ENCODE measurements around the gene NFIC.
A peak's percentile ranks its signal among the peaks of the same experiment; 100 is the strongest.
"Not testable (repeated sequence)": the region's sequence is repeated elsewhere in the genome, so short reads cannot be mapped to it uniquely, and the experiment has no call there.

NFIC gene

DNA sequence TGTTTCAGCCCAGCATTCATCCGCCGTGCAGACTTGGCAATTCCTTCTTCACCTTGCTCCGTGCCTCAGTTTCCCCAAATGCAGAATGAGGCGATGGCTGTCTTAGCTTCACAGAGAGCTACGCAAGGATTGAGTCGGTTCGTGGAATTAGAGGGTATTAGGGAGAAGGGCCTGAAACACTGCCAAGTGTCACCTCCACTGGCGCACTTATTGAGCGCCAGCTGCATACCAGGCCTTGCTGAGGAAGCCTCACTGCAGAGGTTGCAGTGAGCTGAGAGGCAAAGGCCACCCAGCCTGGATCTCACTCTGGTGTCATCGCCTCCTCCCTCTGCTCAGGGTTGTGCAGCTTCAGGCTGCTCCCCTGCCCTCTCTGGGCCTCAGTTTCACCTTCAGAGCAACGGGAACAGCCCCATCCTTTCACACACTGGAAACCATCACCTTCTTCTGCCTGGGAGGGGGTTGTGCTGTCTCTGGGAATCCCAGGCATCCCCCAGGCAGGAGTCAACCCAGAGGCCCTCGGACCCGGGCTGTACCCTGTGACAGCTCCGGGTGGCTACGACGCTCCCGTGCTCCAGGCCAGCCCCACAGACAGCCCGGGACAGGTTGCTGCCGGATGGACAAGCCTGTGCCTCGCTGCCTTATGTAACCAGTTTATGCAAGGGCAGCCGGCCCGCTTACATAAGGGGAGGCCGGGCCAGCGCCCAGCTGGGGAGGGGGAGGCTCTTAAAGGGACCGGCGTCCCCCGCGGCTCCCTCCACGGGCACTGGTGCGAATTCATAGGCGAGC, 31.9 kb downstream of the NFIC start:
- no peak for DNase-seq (ENCODE audit: low read depth in 2 of 2)

DNA sequence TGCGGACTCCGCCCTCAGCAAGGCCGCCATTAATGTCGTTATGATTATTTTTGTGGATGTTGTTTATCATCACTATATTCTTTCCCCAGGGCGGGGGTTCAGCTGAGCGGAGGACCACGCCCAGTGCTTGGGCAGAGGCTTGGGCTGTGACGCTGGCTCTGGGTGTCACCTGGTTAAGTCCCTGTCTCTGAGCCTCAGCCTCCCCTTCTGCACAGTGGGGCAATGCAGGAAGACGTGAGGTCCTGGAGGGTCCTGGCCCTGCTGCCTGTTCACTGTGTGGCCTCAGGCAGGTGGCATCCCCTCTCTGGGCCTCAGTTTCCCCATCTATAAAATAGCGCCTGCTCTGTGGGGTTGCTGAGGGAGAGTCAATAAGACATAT, 32.5 kb downstream of the NFIC start:
- DNase-seq (ENCODE audit: low read depth in 2 of 2), result no peak

DNA sequence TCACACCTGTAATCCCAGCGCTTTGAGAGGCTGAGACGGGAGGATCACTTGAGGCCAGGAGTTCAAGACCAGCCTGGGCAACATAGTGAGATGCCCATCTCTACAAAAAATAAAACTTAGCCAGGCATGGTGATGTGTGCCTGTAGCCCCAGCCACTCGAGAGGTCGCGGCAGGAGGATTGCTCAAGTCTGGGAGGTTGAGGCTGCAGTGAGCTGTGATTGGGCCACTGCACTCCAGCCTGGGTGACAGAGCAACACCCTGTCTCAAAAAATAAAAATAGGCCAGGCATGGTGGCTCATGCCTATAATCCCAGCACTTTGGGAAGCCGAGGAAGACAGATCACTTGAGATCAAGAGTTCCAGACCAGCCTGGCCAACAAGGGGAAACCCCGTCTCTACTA, 32.9 kb downstream of the NFIC start:
- DNase-seq (ENCODE audit: low read depth in 2 of 2), result not testable (repeated sequence)

DNA sequence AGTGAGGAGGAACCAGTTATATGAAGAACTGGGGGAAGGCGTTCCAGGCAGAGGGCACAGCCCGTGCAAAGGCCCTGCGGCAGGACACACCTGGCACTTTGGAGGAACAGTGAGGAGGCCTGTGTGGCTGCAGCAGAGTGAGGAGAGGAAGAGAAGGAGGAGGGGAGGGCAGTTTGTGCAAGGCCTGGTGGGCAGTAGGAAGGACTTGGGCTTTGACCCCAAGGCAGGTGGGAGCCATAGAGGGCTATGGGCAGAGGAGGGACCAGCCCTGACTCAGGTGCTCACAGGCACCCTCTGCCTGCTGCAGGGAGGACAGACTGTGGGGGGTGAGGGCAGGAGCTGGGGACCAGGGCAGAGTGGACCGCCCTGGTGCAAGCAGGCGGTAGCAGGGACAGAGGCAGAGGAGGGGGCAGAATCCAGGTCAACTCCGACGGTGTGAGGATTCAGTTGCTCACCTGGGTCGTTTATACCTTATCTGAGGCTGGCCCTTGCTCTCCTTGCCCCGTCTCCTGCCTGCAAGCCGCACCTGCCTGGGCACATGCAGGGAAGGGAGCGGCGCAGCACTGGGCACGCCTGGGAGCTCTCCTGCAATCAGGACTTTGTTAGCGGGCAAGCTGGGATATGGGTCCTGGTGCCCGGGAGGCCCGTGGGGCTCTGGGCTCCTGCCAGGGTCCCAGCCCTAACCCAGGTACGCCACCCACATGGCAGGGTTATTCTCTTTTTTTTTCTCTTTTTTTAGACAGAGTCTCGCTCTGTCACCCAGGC, 34.8 kb downstream of the NFIC start:
- no peak for DNase-seq (ENCODE audit: low read depth in 2 of 2)

DNA sequence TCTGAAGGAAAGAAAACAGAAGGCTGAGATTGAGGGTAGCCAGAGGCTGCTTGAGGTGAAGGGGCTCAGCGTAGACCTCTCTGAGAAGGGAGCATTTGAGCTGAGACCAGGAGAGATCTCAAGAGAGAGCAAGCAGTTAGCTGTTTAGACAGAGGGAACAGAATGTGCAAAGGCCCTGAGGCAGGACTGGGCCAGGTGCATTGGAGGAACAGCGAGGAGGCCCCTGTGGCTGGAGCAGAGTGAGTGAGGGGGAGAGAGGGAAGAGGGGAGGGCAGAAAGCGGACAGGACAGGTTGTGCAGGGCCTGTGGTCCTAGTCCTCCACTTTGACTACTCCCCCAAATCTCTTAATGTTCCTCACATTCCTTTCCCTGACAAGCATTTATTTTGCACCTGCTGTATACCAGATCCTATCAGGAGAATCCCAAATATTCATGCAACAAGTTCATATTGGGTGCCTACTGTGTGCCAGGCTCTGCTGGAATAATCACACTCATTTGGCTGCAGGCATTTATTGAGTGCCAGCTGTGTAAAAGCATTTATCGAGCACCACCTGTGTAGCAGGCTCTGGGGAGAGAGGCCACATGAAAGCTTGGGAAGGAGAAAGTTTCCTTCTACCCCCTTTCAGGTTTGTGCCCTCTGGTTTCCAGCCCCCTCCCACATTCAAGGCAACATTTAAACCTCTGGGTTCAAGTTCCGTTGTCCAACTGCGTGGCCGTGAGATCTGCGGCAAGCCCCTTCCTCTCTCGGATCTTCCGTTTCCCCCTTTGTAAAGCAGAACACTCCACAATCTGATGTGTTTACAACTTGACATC, 36.5 kb downstream of the NFIC start:
- DNase-seq (ENCODE audit: low read depth in 2 of 2), result no peak

DNA sequence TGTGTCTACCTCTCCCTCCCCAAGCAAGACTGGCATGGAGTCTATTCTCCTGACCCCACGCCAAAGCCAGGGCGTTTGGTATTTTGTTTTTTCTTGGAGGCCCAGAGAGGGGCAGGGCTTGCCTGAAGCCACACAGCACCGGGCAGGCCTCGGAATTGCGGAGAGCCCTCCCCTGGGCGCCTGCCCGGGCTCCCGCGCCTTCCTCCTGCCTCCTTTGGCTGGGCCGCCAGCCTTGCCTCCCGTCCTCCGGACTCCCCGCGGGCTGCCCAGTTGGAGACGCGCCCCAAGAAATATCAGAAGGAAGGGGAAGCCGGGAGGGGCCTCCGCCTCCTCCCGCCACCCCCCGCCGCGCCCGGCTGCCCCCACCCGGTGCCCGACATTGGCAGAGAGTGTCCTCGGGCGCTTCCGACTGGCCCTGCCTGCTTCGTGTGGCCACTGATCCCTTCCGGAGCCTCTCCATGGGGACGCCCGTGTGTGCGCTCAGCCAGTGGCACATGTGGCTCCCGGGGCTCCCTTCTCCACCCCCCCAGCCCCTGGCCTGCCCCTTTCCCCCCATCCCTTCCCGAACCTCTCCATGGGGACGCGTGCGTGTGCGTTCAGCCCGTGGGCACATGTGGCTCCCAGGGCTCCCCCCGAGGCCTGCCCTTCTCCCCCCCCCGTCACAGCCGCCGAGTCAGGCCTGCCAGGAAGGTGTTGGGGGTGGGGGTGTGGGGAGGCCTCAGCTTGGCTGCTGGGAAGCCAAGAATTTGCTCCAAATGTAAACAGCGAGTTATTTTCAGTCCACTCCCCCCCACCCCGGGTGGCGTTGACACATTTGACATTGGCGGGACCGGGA, 37.3 kb downstream of the NFIC start:
- peak; percentile 81 to 84 for DNase-seq (ENCODE audit: low read depth in 2 of 2)

DNA sequence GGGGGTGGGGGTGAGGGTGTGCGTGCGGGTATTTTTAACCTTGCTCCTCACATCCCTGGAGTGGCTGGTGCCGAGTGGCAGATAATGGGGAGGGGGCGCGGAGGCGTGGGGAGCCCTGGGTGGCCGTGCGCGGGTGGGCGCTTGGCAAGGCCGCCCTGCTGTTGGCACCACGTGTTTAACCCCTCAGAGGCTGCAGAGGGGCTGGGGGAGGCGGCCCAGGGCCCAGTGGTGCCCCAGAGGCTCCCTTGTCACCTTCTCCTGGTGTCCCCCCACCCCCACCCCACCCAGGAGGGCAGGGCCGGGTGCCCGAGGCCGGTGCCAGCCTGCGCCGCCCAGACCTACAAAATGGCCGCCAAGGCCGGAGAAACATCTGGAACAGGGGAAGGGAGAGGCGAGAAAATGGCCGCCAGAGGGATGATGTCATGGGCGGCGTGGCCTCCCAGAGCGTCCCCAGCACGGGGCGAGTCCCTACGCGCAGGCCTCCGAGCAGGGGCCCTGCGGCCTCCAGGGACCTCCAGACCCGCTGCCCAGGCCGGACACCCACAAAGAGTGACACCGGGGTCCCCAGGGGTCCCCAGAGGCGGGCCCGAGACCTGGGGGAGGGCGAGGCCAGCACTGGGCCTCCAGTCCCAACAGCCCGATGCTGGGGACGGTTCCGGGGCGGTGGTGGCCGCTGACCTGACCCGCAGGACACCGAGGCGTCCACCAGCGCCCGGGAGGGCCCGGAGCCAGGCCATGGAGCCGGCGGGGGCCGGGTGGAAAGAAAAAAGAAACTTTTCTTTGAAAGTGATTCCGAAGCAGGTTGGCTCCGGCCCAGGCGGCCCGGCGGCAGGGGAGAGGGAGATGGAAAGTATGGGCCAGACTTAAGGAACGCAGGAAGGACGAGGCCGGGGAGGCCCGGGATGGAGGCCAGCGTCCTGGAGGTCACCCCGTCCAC, 38.2 kb downstream of the NFIC start:
- peak; percentile 65 to 73 for DNase-seq (ENCODE audit: low read depth in 2 of 2)

DNA sequence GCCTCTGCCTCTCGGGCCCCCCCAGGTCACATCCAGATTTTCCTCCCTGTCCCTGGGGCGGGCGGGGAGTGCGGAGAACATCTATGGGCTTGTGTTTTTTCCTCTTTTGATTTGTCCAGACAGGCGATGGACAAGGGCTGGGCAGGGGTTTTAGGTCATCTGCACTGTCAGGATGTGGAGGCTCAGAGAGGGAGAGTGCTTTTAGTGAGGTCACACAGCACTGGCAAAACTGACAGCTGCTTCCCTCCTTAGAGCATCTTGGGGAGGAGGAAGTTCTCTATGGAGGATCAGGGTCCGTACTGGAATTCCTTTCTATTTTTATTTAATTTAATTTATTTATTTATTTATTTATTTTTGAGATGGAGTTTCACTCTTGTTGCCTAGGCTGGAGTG, 38.9 kb downstream of the NFIC start:
- no peak for DNase-seq (ENCODE audit: low read depth in 2 of 2)

DNA sequence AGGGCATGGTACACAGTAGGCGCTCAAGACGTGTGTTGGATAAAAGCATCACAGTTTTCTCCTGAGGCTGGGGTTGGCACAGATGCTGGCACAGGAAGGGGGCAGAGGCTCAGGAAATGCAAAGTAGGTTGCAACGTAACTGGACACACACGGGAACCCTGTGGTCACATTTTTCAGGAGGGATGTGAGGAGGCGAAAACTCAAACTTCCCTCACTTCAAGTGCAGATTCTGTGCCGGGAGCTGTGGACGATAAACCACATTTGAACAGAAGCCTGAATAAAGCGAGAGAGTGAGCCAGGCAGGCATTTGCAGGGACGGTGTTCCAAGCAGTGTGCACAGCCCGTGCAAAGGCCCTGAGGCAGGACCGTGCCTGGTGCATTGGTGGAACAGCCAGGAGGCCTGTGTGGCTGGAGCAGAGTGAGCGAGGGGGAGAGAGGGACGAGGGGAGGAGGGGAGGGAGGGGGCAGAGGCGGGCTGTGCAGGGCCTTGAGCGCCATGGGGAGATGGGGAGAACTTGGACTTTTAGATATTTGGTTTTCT, 40.3 kb downstream of the NFIC start:
- DNase-seq (ENCODE audit: low read depth in 2 of 2), result no peak

DNA sequence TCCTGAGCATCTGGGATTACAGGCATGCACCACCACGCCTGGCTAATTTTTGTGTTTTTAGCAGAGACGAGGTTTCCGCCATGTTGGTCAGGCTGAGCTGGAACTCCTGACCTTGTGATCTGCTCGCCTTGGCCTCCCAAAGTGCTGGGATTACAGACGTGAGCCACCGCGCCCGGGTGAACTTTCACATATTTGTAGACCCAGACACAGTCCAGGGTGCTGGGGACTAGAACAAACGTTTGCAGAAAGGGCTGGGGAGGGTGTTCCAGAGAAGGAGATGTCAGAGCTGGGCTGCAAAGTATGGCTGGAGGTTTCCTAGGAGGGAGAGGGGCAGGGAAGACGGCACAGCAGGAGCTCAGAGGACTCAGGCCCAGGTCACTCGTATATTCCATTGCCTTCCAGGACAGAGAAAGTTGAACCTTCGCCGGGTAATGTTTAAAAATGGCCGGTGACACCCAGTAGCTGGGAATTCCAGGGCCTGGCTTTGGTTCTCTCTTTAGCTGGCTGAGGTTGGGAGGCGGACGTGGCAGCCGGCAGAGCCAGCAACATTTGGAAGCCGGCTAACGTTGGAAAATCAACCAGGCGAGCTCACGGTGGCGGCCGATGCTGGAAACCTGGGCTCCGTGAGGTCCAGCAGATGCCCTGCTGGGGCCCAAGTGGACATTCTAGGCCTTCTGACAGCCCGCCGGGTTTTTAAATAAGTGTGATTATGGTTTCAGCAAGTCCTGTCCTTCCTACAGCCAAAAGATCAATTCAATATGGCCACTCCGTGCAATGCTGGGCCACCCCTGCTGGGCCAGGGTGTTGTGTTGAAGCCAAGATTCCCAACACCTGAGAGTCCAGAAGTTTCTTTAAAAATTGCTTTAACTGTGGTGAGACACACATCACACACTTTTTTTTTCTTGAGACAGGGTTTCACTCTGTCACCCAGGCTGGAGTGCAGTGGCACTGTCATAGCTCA, 41.5 kb downstream of the NFIC start:
- DNase-seq (ENCODE audit: low read depth in 2 of 2), result no peak

DNA sequence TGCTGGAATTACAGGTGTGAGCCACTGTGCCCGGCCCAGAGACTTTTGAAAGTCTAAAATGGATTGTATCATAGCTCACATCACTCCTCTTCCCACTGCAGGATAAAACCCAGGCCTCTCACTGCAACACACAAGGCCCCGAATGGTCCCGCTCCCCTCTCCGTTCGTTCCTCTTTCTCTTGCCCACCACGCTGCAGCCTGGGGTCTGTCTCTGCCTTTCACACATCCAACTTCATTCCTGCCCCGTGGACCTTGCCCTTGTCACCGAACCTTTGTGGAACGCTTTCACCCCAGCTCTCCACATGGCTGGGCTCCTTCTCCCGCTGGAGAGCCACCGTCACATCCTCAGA, 42.6 kb downstream of the NFIC start:
- DNase-seq (ENCODE audit: low read depth in 2 of 2), result no peak

DNA sequence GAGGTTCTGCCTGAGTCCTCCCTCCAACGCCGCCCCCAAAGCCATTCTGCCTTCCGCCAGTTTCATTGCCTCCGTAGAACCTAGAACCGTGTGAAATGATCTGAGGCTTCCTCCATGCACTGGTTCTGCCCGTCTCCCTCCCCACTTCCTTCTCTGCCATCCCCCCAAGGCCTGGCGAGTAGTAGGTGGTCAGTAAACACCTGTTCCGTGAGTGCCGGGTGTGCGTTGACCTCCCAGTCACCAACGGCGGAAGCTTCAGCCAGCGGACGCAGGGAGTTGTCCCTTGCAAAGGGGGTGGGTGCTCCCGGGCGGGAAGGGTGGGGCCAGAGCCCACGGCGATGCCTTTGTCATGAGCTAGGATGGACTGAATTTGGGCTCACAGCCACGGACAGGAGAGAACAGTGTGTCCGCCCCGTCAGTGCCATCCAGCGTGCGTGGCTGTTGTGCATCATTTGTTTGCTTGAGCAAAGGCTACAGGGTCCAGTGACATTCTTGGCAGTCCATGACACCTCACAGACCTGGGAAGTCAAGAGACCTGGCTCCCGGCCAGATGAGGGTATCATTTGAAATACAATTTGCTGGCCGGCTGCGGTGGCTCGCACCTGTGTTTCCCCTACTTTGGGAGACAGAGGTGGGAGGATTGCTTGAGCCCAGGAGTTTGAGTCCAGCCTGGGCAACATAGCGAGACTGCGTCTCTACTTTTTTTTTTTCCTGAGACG, 43.1 kb downstream of the NFIC start:
- DNase-seq (ENCODE audit: low read depth in 2 of 2), result no peak

DNA sequence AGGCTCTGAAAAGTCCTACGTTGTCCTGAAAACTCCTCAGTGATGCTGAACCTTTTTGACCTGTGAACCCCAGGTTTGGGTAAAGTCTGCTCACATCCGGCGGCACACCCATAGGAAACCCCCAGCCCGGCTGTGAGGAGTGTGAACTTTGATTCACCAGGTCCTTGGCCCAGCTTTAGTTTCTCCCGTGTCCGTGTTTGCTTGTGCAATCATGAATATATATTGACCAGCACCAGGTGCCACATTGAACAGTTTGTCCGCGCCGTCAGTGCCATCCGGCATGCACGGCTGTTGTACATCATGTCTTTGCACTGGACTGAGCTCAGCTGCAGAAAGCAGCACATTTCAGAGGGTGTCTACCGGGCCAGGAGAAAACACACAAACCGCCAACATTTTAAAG, 45.3 kb downstream of the NFIC start:
- DNase-seq (ENCODE audit: low read depth in 2 of 2), result no peak

DNA sequence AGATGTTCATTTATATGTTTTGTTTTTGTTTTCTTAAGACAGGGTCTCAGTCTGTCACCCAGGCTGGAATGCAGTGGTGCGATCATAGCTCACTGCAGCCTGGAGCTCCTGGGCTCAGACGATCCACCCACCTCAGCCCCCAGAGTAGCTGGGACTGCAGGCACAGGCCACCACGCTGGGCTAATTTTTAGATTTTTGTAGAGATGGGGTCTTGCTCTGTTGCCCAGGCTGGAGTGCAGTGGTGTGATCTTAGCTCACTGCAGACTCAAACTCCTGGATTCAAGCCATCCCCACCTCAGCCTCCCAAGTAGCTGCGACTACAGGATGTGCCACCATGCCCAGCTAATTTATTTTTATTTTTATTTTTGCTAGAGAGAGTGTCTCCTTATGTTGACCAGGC, 45.7 kb downstream of the NFIC start:
- no peak for DNase-seq (ENCODE audit: low read depth in 2 of 2)

DNA sequence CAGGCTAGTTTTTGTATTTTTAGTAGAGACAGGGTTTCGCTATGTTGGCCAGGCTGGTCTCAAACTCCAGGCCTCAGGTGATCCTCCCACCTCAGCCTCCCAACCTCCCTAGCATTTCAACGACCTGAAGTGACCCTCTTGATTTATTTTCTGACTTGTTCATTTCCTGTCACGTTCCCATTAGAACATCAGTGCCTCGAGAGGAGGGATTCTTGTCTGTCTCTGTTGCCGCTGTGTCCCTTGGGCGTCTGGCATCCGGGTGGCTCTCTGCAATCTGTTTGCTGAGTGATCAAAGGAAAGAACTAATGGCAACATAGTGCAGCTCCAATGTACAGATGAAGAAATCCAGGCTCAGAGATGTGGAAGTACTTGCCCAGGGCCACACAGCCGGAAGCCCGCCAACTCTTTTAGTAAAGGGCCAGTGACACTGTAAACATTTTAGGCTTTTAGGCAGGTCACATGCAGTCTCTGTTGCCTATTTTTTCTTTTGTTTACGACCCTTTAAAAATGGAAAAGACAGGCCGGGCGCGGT, 47.5 kb downstream of the NFIC start:
- DNase-seq (ENCODE audit: low read depth in 2 of 2), result no peak

DNA sequence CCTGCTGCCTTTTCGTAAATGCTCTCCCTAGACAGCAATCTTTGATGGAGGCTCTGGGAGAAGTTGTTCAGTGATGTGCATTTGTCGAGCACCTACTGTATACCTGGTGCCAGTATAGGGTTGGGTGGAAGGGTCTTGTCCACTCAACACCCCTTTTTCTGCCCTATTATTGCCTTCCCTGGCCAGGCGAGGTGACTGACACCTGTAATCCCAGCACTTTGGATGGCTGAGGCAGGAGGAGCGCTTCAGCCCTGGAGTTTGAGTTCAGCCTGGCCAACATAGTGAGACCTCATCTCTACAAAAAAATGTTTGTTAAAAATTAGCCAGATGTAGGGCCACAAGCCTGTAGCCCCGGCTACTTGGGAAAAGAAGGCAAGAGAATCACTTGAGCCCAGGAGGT, 49.3 kb downstream of the NFIC start:
- no peak for DNase-seq (ENCODE audit: low read depth in 2 of 2)

DNA sequence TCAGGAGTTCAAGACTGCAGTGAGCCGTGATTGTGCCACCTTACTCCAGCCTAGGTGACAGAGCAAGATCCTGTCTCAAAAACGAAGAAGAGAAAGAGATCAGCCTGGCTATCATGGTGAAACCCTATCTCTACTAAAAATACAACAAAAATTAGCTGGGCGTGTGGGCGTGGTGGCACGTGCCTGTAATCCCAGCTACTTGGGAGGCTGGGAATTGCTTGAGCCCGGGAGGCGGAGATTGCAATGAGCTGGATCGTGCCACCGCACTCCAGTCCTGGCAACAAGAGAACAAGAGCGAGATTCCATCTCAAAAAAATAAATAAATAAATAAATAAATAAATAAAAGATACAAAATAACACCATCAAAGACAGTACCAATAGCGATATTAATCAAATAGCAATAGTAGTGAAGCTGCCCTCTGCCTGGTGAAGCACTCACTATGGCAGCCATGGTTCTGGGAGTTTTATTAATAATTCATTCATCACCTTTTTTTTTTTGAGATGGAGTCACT, 53.9 kb downstream of the NFIC start:
- no peak for DNase-seq (ENCODE audit: low read depth in 2 of 2)

Measured in fibroblast of skin of left biceps (primary cell).